ENCODE results near the gene HERPUD1. TPM values are rescaled to one million over a fixed set of nuclear protein-coding genes. Genes with fewer than 3 reads are reported as not detected.

The HERPUD1 gene
- total RNA-seq, 1 donor from 2014 or later: 60.8 TPM

- no peak for TF ChIP-seq CTCF (IDR thresholded peaks at IDR 0.05; ENCODE audit: unreplicated experiment)
- no peak for DNase-seq (ENCODE audit: low spot score)
- Mint-ChIP-seq H3K4me3 (ENCODE audit: unreplicated experiment) (no peak overlapping the region), H3K4me1 (ENCODE audit: unreplicated experiment) (peaks cover 10% of the 10 kb centered on the region), H3K27ac (ENCODE audit: unreplicated experiment) (no peak overlapping the region), H3K27me3 (ENCODE audit: unreplicated experiment) (peaks cover 8% of the 10 kb centered on the region), H3K36me3 (ENCODE audit: low read depth, unreplicated experiment) (no peaks in the 10 kb centered on the region), H3K9me3 (ENCODE audit: unreplicated experiment) (no peaks in the 10 kb centered on the region)
Observed at GRCh38 chr16:56898847-56899246, 33.1 kb upstream of the HERPUD1 start.

- DNase-seq (ENCODE audit: low spot score): no peak
- H3K27ac Mint-ChIP-seq (ENCODE audit: unreplicated experiment): no peak overlapping the region
- peaks cover 3% of the 10 kb centered on the region for H3K36me3 Mint-ChIP-seq (ENCODE audit: low read depth, unreplicated experiment)
- H3K4me1 Mint-ChIP-seq (ENCODE audit: unreplicated experiment): peaks cover 6% of the 10 kb centered on the region
- H3K27me3 Mint-ChIP-seq (ENCODE audit: unreplicated experiment): peaks cover 9% of the 10 kb centered on the region
- H3K4me3 Mint-ChIP-seq (ENCODE audit: unreplicated experiment): no peak overlapping the region
- no peak for TF ChIP-seq CTCF (IDR thresholded peaks at IDR 0.05; ENCODE audit: unreplicated experiment)
- H3K9me3 Mint-ChIP-seq (ENCODE audit: unreplicated experiment): peaks cover 4% of the 10 kb centered on the region
Observed at GRCh38 chr16:56903866-56904265, 28.1 kb upstream of the HERPUD1 start.

- peaks cover 4% of the 10 kb centered on the region for H3K36me3 Mint-ChIP-seq (ENCODE audit: low read depth, unreplicated experiment)
- peaks cover 4% of the 10 kb centered on the region for H3K9me3 Mint-ChIP-seq (ENCODE audit: unreplicated experiment)
- no peak for TF ChIP-seq CTCF (IDR thresholded peaks at IDR 0.05; ENCODE audit: unreplicated experiment)
- no peak overlapping the region for H3K4me3 Mint-ChIP-seq (ENCODE audit: unreplicated experiment)
- H3K27ac Mint-ChIP-seq (ENCODE audit: unreplicated experiment): no peak overlapping the region
- DNase-seq (ENCODE audit: low spot score): no peak
- H3K27me3 Mint-ChIP-seq (ENCODE audit: unreplicated experiment): peaks cover 5% of the 10 kb centered on the region
- peaks cover 8% of the 10 kb centered on the region for H3K4me1 Mint-ChIP-seq (ENCODE audit: unreplicated experiment)
Observed at GRCh38 chr16:56907401-56907800, 24.5 kb upstream of the HERPUD1 start.

GRCh38 chr16:56909527-56909979, 22.4 kb upstream of the HERPUD1 start:
- H3K27me3 Mint-ChIP-seq (ENCODE audit: unreplicated experiment): peaks cover 2% of the 10 kb centered on the region
- H3K4me3 Mint-ChIP-seq (ENCODE audit: unreplicated experiment): no peak overlapping the region
- peaks cover 4% of the 10 kb centered on the region for H3K9me3 Mint-ChIP-seq (ENCODE audit: unreplicated experiment)
- peaks cover 4% of the 10 kb centered on the region for H3K36me3 Mint-ChIP-seq (ENCODE audit: low read depth, unreplicated experiment)
- H3K4me1 Mint-ChIP-seq (ENCODE audit: unreplicated experiment): peaks cover 11% of the 10 kb centered on the region
- no peak overlapping the region for H3K27ac Mint-ChIP-seq (ENCODE audit: unreplicated experiment)
- no peak for TF ChIP-seq CTCF (IDR thresholded peaks at IDR 0.05; ENCODE audit: unreplicated experiment)
- DNase-seq (ENCODE audit: low spot score): no peak

- TF ChIP-seq CTCF (IDR thresholded peaks at IDR 0.05; ENCODE audit: unreplicated experiment): no peak
- Mint-ChIP-seq H3K36me3 (ENCODE audit: low read depth, unreplicated experiment) (peaks cover 4% of the 10 kb centered on the region), H3K27ac (ENCODE audit: unreplicated experiment) (peak overlapping the region; percentile 36), H3K4me3 (ENCODE audit: unreplicated experiment) (no peak overlapping the region), H3K4me1 (ENCODE audit: unreplicated experiment) (peaks cover 11% of the 10 kb centered on the region), H3K27me3 (ENCODE audit: unreplicated experiment) (peaks cover 2% of the 10 kb centered on the region), H3K9me3 (ENCODE audit: unreplicated experiment) (peaks cover 4% of the 10 kb centered on the region)
- no peak for DNase-seq (ENCODE audit: low spot score)
Observed at GRCh38 chr16:56910112-56910511, 21.8 kb upstream of the HERPUD1 start.
